ENCODE results near the gene RMDN2.
A peak's percentile ranks its signal among the peaks of the same experiment; 100 is the strongest.

RMDN2 gene, protein sequence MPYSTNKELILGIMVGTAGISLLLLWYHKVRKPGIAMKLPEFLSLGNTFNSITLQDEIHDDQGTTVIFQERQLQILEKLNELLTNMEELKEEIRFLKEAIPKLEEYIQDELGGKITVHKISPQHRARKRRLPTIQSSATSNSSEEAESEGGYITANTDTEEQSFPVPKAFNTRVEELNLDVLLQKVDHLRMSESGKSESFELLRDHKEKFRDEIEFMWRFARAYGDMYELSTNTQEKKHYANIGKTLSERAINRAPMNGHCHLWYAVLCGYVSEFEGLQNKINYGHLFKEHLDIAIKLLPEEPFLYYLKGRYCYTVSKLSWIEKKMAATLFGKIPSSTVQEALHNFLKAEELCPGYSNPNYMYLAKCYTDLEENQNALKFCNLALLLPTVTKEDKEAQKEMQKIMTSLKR

DNA sequence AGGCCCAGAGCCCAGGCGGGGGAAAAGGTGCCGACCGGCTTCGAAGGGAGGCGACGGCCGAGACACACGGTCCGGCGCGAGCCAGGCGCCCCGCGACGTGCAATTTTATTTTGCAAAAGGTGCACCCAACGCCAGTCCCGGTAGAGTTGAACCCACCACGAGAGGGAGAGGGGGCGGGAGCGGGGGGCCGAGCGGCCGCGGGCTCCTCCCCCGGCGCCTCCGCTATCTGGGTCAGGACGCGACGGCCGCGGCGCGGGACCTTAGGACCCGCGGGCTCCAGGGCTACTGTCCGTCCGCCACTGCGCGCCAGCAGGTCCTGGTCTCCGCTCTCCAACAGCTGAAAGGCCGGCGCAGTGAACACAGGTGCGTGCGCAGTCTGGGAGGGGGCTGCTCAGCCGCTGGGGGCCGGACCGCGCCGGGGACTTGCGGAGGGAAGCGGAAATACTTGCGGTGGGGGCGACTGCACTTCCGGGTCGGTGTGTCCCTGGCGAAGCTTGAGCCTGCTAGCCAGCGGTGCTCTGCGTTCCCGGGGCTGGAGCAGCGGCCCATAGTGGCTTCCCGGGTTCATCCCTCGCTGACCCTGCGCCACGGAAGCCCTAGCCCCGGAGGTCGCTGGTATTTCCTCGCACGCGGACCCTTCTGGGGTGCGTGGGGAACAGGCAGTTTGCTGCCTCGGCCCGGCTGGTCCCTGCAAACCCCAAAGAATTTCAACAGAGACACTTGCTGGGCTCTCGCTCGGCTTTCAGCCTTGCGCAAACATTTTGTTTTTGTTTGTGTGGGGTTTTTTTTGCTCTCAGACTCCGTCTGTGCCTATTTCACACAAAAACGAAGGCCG lies at the start of gene RMDN2:
TSS of gene RMDN2 (plus strand) at position 225 of the 835 bp plus-strand sequence. CDS start 3,991 bp downstream, outside the sequence.
- Histone ChIP-seq H3K27ac (ENCODE audit: low read length) (peak within 1 kb of the TSS; percentile 77), H3K27me3 (ENCODE audit: control insufficient read depth in 1 of 2, insufficient read depth in 2 of 2, low read length in 2 of 2) (no peaks in the 10 kb centered on the region), H3K4me3 (ENCODE audit: low read length in 2 of 2) (peak within 1 kb of the TSS; percentile 84 to 90), H3K9ac (ENCODE audit: low read length in 2 of 2) (peak within 1 kb of the TSS; percentile 75 to 86), H3K4me1 (ENCODE audit: control insufficient read depth, insufficient read depth, low read length) (no peaks in the 10 kb centered on the region), H3K9me3 (ENCODE audit: control insufficient read depth in 2 of 2, low read length in 2 of 2) (no peaks in the 10 kb centered on the region), H3K36me3 (ENCODE audit: control insufficient read depth in 2 of 2, insufficient read depth in 2 of 2, low read length in 2 of 2) (no peaks in the 10 kb centered on the region)

DNA sequence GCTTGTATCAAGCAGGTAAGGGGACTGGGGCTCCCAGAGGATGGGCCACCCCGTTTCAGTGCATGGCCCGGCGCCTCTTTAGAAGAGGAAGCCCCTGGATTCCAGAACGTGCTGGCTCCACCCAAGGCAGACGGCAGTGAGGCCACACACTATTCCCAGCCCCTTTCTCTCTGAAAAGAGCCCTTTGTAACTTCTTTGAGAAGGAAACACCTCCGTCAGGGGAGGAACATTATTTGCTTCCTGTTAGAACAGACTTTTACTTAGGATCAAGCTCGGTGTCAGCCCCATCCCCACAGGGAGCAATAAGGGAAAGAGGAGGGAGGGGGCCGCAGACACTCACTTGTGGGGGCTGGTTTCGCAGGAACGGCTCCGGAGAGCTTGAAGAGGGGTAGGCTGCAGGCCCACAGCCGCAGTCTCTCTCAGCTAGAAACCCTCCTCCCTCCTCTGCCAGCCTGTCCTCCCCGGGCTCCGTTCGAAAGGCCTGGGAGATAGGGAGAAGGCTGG lies 49.6 kb upstream of the RMDN2 start:
- H3K9ac ChIP-seq (ENCODE audit: low read length in 2 of 2), result no peak overlapping the region
- H3K27me3 ChIP-seq (ENCODE audit: control insufficient read depth in 1 of 2, insufficient read depth in 2 of 2, low read length in 2 of 2), result no peaks in the 10 kb centered on the region
- peaks cover 43% of the 10 kb centered on the region for H3K4me1 ChIP-seq (ENCODE audit: control insufficient read depth, insufficient read depth, low read length)
- no peaks in the 10 kb centered on the region for H3K9me3 ChIP-seq (ENCODE audit: control insufficient read depth in 2 of 2, low read length in 2 of 2)
- H3K27ac ChIP-seq (ENCODE audit: low read length), result peak overlapping the region; percentile 46
- no peaks in the 10 kb centered on the region for H3K36me3 ChIP-seq (ENCODE audit: control insufficient read depth in 2 of 2, insufficient read depth in 2 of 2, low read length in 2 of 2)
- peak overlapping the region in 1 of 2 donors; percentile 22 for H3K4me3 ChIP-seq (ENCODE audit: low read length in 2 of 2)

DNA sequence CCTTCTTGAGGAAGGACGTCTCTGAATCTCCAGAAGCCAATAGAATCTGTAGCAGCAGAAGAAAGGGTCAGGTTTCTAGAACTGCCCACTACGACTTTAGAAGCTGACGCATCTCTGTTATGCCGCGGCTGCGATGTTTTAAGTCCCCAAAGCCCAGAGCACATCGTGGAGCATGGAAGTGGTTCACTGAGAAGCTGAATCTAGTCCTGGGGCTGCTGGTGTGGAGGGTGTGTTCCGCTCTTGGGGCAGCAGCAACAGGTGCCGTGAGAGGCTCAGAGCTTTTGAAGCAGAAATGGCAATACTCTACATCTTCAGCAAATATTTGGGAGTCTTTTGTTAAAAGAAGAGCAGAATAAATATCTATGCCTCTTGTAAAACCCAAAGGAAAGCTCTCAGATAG lies 48.9 kb upstream of the RMDN2 start:
- no peak overlapping the region for H3K9ac ChIP-seq (ENCODE audit: low read length in 2 of 2)
- H3K4me1 ChIP-seq (ENCODE audit: control insufficient read depth, insufficient read depth, low read length), result peaks cover 36% of the 10 kb centered on the region
- no peak overlapping the region for H3K4me3 ChIP-seq (ENCODE audit: low read length in 2 of 2)
- H3K27ac ChIP-seq (ENCODE audit: low read length), result peak overlapping the region; percentile 49
- H3K9me3 ChIP-seq (ENCODE audit: control insufficient read depth in 2 of 2, low read length in 2 of 2), result no peaks in the 10 kb centered on the region
- no peaks in the 10 kb centered on the region for H3K36me3 ChIP-seq (ENCODE audit: control insufficient read depth in 2 of 2, insufficient read depth in 2 of 2, low read length in 2 of 2)
- H3K27me3 ChIP-seq (ENCODE audit: control insufficient read depth in 1 of 2, insufficient read depth in 2 of 2, low read length in 2 of 2), result no peaks in the 10 kb centered on the region

DNA sequence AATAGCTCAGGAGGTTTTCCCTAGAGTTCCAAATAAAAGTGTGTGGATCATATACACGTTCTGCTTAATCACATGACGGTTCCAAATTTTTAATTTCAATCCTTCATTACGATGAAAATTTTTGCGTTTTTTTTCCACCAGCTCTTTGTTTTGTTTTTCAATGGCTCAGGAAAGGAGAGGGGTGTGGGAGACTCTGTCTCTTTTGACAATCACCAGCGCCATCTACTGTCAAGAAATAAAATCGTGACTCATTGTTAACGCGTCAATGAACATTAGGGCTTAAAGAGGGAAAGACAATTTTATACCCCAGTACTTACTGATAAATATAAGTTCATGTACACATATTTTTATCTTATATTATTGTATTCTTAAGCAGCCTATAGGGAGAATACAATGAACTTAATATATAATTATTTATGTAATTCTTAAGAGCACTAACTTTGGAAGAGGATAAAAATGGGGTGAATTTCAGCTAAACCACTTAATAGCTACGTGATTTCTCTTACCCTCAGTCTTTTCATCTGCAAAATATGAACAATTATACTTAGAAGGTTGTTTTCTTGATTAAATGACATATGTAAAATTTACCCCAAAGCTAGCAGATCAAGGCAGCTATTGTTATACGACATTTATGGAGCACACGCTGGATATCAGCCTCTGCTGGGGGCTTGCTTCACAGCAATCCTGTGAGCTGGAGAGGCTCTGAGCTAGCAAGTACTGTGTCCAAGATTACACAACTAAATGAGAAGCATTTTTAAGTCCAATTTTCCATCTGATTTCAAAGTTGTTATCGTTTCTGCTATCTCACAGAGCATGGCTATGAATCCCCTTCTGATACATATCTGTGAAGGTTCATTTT lies 47.4 kb upstream of the RMDN2 start:
- H3K4me1 ChIP-seq (ENCODE audit: control insufficient read depth, insufficient read depth, low read length), result peaks cover 21% of the 10 kb centered on the region
- H3K27me3 ChIP-seq (ENCODE audit: control insufficient read depth in 1 of 2, insufficient read depth in 2 of 2, low read length in 2 of 2), result no peaks in the 10 kb centered on the region
- H3K36me3 ChIP-seq (ENCODE audit: control insufficient read depth in 2 of 2, insufficient read depth in 2 of 2, low read length in 2 of 2), result no peaks in the 10 kb centered on the region
- H3K27ac ChIP-seq (ENCODE audit: low read length), result no peak overlapping the region
- H3K9ac ChIP-seq (ENCODE audit: low read length in 2 of 2), result no peak overlapping the region
- no peaks in the 10 kb centered on the region for H3K9me3 ChIP-seq (ENCODE audit: control insufficient read depth in 2 of 2, low read length in 2 of 2)
- H3K4me3 ChIP-seq (ENCODE audit: low read length in 2 of 2), result no peak overlapping the region

DNA sequence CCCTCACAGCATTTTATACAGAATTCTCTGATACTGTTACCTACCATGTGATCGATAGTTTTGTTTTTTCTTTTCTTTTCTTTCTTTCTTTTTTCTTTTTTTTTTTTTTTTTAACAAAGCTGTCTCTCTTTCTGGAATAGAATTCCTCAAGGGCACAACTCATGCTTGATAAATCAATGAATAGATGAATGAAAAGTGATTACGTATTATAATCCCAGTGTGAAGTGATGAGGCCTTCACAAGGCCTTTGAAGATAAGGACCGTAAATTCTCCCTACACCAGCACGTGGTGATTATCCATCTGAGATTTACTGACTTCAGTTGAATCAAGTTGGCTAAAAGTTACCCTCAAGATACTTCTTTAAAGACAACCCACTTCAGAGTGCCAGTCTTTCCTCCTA lies 46.6 kb upstream of the RMDN2 start:
- H3K9ac ChIP-seq (ENCODE audit: low read length in 2 of 2), result no peak overlapping the region
- H3K27ac ChIP-seq (ENCODE audit: low read length), result no peak overlapping the region

DNA sequence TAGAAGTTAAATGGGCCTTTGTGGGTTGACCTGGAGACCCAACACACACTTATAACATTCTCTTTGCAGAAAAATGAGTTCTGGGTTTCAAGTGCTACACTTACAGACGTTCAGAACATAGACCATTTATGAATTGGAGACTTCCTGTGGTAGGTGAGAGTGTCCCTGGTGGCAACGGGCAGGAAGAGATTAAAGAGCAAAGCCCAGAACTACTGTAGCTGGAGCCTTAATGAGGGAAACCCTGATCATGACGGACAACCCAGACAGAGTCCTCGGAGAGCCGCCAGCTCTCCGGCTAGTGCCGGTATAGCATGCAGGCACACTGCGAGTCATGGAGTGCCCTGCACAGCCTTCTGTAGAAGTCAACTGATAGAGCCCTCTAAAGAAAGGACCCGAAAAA lies 44.5 kb upstream of the RMDN2 start:
- Histone ChIP-seq H3K9me3 (ENCODE audit: control insufficient read depth in 2 of 2, low read length in 2 of 2) (no peaks in the 10 kb centered on the region), H3K9ac (ENCODE audit: low read length in 2 of 2) (no peak overlapping the region), H3K27ac (ENCODE audit: low read length) (no peak overlapping the region), H3K27me3 (ENCODE audit: control insufficient read depth in 1 of 2, insufficient read depth in 2 of 2, low read length in 2 of 2) (no peaks in the 10 kb centered on the region), H3K36me3 (ENCODE audit: control insufficient read depth in 2 of 2, insufficient read depth in 2 of 2, low read length in 2 of 2) (no peaks in the 10 kb centered on the region), H3K4me3 (ENCODE audit: low read length in 2 of 2) (no peak overlapping the region), H3K4me1 (ENCODE audit: control insufficient read depth, insufficient read depth, low read length) (peaks cover 5% of the 10 kb centered on the region)

More for the DNA sequence above, 46.6 kb upstream of the RMDN2 start:
- Histone ChIP-seq H3K27me3 (ENCODE audit: control insufficient read depth in 1 of 2, insufficient read depth in 2 of 2, low read length in 2 of 2) (no peaks in the 10 kb centered on the region), H3K4me3 (ENCODE audit: low read length in 2 of 2) (no peak overlapping the region), H3K4me1 (ENCODE audit: control insufficient read depth, insufficient read depth, low read length) (peaks cover 15% of the 10 kb centered on the region), H3K9me3 (ENCODE audit: control insufficient read depth in 2 of 2, low read length in 2 of 2) (no peaks in the 10 kb centered on the region), H3K36me3 (ENCODE audit: control insufficient read depth in 2 of 2, insufficient read depth in 2 of 2, low read length in 2 of 2) (no peaks in the 10 kb centered on the region)

DNA sequence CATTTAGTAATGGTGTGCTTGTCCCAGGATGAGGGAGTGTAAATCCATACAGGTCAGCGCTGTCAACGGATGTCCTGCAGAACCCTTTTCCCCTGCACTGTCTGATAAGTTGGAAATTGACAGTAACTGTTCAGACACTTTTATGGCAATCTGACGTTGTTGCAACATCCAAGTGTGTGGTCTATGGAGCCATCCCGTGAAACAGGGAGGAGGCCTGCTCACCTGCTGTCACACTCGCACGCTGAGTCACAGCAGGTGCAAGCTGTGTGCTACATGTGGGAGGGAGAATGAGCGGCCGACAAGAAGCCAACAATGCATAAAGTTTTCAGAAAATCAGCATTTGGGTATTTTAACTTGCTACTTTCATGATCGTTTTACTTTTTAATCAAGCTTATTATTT lies 43.7 kb upstream of the RMDN2 start:
- Histone ChIP-seq H3K27ac (ENCODE audit: low read length) (no peak overlapping the region), H3K4me3 (ENCODE audit: low read length in 2 of 2) (no peak overlapping the region), H3K36me3 (ENCODE audit: control insufficient read depth in 2 of 2, insufficient read depth in 2 of 2, low read length in 2 of 2) (no peaks in the 10 kb centered on the region)

DNA sequence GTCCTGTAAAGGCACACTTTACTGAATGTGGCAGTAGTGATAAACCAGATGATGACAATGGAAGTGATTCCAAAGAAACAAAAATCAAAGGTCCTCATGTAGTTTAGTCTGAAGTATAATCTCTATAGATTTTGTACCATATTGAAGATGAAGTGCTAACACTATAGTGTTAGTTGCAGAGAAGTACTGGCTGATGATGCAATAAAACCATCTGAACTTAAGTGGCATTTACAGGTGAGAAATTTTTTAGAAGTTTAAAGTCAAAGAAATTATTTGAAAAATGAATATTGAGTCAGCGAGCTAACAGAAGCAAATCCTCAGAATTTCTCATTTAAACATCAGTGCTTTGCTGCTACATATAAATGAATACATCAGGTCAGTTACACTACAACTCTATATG lies 43.1 kb upstream of the RMDN2 start:
- H3K27me3 ChIP-seq (ENCODE audit: control insufficient read depth in 1 of 2, insufficient read depth in 2 of 2, low read length in 2 of 2), result no peaks in the 10 kb centered on the region
- H3K27ac ChIP-seq (ENCODE audit: low read length), result no peak overlapping the region
- no peaks in the 10 kb centered on the region for H3K4me1 ChIP-seq (ENCODE audit: control insufficient read depth, insufficient read depth, low read length)

More for the DNA sequence above, 43.7 kb upstream of the RMDN2 start:
- H3K9ac ChIP-seq (ENCODE audit: low read length in 2 of 2), result no peak overlapping the region
- no peaks in the 10 kb centered on the region for H3K9me3 ChIP-seq (ENCODE audit: control insufficient read depth in 2 of 2, low read length in 2 of 2)
- H3K4me1 ChIP-seq (ENCODE audit: control insufficient read depth, insufficient read depth, low read length), result no peaks in the 10 kb centered on the region
- H3K27me3 ChIP-seq (ENCODE audit: control insufficient read depth in 1 of 2, insufficient read depth in 2 of 2, low read length in 2 of 2), result no peaks in the 10 kb centered on the region

DNA sequence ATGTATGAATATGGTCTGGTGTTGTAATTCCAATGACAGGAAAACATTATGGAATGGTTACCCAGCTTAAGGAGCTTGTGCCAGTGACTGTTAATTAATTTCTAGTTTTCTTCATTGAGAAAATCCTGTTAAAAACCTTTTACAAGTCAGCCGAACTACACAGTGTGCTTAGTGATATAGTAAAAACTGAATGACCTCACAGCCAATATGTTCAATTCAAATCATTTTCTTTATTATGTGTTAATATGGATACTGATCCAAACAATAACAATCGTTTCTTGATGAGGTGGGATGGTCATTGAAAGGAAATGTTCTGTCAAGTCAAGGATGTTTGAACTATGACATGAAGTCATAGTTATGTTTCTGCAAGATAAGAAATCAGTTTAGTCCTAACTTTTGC lies 41.6 kb upstream of the RMDN2 start:
- no peak overlapping the region for H3K4me3 ChIP-seq (ENCODE audit: low read length in 2 of 2)
- H3K36me3 ChIP-seq (ENCODE audit: control insufficient read depth in 2 of 2, insufficient read depth in 2 of 2, low read length in 2 of 2), result no peaks in the 10 kb centered on the region
- no peaks in the 10 kb centered on the region for H3K27me3 ChIP-seq (ENCODE audit: control insufficient read depth in 1 of 2, insufficient read depth in 2 of 2, low read length in 2 of 2)
- H3K27ac ChIP-seq (ENCODE audit: low read length), result no peak overlapping the region
- H3K9ac ChIP-seq (ENCODE audit: low read length in 2 of 2), result no peak overlapping the region
- no peaks in the 10 kb centered on the region for H3K4me1 ChIP-seq (ENCODE audit: control insufficient read depth, insufficient read depth, low read length)
- no peaks in the 10 kb centered on the region for H3K9me3 ChIP-seq (ENCODE audit: control insufficient read depth in 2 of 2, low read length in 2 of 2)

More for the DNA sequence above, 43.1 kb upstream of the RMDN2 start:
- Histone ChIP-seq H3K4me3 (ENCODE audit: low read length in 2 of 2) (no peak overlapping the region), H3K36me3 (ENCODE audit: control insufficient read depth in 2 of 2, insufficient read depth in 2 of 2, low read length in 2 of 2) (no peaks in the 10 kb centered on the region), H3K9me3 (ENCODE audit: control insufficient read depth in 2 of 2, low read length in 2 of 2) (no peaks in the 10 kb centered on the region), H3K9ac (ENCODE audit: low read length in 2 of 2) (no peak overlapping the region)

DNA sequence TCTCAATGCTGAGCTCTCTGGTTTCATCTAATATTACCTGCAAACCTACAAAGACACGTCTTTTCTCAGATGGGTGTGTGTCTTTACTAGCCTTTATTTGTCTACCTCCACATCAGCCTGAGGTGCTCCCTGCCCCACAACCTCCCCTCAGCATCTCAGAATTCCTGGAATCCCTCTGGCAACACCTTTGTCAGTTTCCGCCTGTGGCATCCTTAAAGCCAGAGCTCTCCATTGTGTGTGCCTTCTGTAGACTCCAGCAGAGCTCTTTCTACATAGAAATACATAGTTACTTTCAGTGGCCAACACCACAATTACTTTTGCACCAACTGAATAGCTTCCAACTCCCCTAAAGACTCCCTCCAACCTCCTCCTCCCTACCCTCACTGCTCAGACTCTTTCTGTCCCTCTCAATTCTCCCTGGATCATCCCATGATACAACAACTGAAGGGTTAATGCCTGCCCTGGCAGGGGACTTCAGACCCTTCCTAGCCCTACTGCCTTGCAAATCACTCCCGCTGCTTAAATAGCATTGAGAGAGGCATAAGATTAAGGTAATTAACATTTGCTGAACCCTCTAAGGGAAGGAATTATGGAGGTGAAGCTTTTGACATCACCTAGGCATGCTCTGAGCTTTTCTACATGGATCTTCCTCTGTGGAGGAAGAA lies 39.6 kb upstream of the RMDN2 start:
- no peaks in the 10 kb centered on the region for H3K36me3 ChIP-seq (ENCODE audit: control insufficient read depth in 2 of 2, insufficient read depth in 2 of 2, low read length in 2 of 2)
- H3K4me1 ChIP-seq (ENCODE audit: control insufficient read depth, insufficient read depth, low read length), result no peaks in the 10 kb centered on the region

More for the DNA sequence above, 39.6 kb upstream of the RMDN2 start:
- no peak overlapping the region for H3K4me3 ChIP-seq (ENCODE audit: low read length in 2 of 2)
- H3K9ac ChIP-seq (ENCODE audit: low read length in 2 of 2), result no peak overlapping the region
- H3K27ac ChIP-seq (ENCODE audit: low read length), result no peak overlapping the region
- H3K27me3 ChIP-seq (ENCODE audit: control insufficient read depth in 1 of 2, insufficient read depth in 2 of 2, low read length in 2 of 2), result no peaks in the 10 kb centered on the region
- no peaks in the 10 kb centered on the region for H3K9me3 ChIP-seq (ENCODE audit: control insufficient read depth in 2 of 2, low read length in 2 of 2)
